T-helper 17 cell (primary cell): ENCODE data around the gene AFAP1. TPM values are rescaled to one million over a fixed set of nuclear protein-coding genes. Genes with fewer than 3 reads are reported as not detected.

Experiments
- ATAC-seq: fragments of 150-1000 bp; cut with Tn5 transposase; 2 replicates; pipeline ENCODE4 v1.10.0; 2021; ENCODE audit warnings: mild to moderate bottlenecking, moderate library complexity
- DNase-seq, 3 donors: peaks; one replicate each; pipeline versions ENCODE4 v3.0.0 to v3.0.0-alpha.2; 2020 to 2021
- H3K9me3 ChIP-seq: one replicate; pipeline ENCODE4 v1.7.0; 2013; ENCODE audit warnings: low read length, mild to moderate bottlenecking; ENCODE audit not compliant: control insufficient read depth, poor library complexity, severe bottlenecking
- H3K27ac Mint-ChIP-seq: one replicate; pipeline ENCODE4 v1.8.0; 2022; ENCODE audit warnings: mild to moderate bottlenecking, moderate library complexity, mixed read lengths
- H3K27me3 Mint-ChIP-seq: one replicate; pipeline ENCODE4 v1.8.0; 2022; ENCODE audit warnings: mixed read lengths
- H3K36me3 Mint-ChIP-seq: one replicate; pipeline ENCODE4 v1.8.0; 2022; ENCODE audit warnings: low read depth, mixed read lengths
- H3K4me1 Mint-ChIP-seq: one replicate; pipeline ENCODE4 v1.8.0; 2022; ENCODE audit warnings: mild to moderate bottlenecking, mixed read lengths
- H3K4me3 Mint-ChIP-seq: one replicate; pipeline ENCODE4 v1.8.0; 2022; ENCODE audit warnings: mild to moderate bottlenecking, moderate library complexity, mixed read lengths
- total RNA-seq, 4 donors: library from RNA in 2 of 4; stranded (reverse) in 2 of 4; gene quantifications; one replicate each; pipeline ENCODE4 v1.2.3 and lab custom pipeline; 2022 to 2026

Gene AFAP1
- total RNA-seq, 2 donors from 2014 or later = 17.6 to 26.7 TPM

DNA sequence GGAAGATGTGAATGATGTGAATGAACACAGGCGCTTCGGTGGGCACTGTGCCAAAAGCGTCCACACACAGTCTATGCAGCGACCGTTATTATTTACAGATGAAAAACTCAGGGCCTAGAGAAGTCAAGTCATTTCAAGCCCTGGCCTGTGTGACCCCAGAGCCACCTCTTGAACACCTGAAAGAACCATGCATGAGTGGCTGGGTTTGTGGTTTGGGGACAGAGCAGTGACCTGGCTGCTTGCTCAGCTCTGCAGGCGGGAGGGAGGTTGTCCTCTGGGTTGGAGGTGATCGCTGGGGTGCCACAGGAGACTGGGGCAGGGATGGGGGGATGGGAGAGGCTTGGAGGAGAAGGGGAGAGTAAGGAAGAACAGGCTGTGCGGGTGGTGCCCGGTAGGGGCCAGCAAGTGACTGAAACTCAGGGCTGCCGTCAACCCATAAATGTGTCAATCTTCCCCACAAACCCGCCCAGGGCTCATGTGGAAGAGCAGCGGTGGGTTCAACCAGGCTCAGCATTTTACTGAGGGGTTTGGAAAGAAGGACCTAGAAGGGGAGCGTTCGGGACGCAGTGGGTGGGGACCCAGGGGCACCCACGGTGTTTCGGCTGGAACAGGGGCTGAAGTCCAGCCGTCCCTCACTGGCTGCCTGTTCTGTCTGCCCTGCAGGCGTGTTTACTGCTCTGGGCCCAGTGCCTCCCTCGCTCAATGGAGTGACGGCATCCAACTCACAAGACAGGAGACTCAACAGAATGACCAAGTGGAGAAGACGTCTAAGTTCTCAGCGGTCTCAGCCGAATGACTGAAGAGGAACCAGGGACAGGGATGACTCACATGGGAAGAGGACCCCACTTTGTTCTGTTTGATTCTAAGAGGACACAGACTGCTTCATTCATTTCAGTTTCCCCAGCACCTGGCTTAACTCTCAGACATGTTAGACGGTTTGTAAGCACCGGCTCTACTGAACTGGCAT lies 167.8 kb downstream of the AFAP1 start:
- Mint-ChIP-seq H3K27me3 (no peaks in the 10 kb centered on the region), H3K36me3 (peaks cover 11% of the 10 kb centered on the region), H3K4me3 (no peak overlapping the region), H3K4me1 (peaks cover 19% of the 10 kb centered on the region), H3K27ac (peak overlapping the region; percentile 79)
- no peak for ATAC-seq
- no peaks in the 10 kb centered on the region for H3K9me3 ChIP-seq
- DNase-seq = no peak

DNA sequence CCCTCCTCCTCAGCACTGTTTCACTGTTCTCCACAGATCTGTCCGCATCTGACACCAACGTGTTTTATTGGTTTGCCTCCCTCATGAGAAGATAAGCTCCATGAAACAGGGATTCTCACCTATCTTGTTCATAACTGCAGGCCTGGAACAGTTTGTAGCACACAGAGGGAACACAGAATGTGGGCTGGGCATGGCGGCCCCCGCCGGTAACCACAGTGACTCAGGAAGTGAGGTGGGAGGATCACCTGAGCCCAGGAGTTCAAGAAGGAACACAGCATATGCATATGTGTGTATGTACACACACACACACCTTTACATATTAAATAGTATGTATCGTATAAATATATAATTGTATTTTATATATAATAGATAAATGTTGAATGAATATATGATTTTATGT lies 168.6 kb downstream of the AFAP1 start:
- no peak for DNase-seq
- Mint-ChIP-seq H3K27ac (peak overlapping the region; percentile 79), H3K4me1 (peaks cover 18% of the 10 kb centered on the region), H3K27me3 (no peaks in the 10 kb centered on the region), H3K36me3 (peaks cover 6% of the 10 kb centered on the region), H3K4me3 (peak overlapping the region; percentile 77)
- peak; percentile 91 for ATAC-seq
- no peaks in the 10 kb centered on the region for H3K9me3 ChIP-seq

DNA sequence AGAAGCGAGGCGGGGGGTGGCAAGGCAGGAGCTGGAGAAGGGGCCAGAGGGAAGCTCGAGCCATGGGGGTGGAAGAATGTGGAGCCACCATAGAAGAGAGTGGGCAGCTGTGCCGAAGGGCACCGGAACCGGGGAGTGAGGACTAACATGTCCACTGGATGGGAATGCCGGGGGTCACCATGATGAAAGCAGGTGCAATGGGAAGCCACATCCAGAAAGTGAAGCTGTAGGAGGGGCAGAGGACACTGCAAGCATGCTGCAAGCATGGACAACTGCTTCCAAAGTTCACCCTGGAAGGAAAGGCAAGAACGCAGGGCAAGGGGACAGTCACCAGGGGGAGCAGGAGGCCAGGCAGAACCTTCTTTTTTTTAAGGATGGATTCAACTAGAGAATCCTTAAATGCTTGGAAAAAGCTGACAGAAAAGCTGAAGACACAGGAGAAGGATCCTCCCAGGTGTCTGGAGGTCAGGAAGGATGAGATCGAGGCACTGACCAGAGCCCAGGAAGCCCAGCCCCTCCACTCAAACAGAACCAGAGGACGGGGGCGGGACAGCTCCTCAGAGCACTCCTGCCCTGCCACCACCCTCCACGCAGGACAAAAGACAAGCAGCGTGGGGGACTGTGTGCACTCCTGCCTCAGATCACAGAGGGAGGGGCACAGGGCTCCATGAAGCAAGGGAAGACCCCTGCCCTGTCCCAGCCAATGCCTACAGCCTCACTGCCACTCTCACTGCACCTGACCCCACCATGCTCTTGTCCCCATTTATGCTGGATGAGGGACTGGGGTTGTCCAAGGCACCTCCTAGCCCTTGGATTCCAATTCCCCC lies 169.2 kb downstream of the AFAP1 start:
- DNase-seq (no peak), ATAC-seq (no peak)
- Mint-ChIP-seq H3K27me3 (no peaks in the 10 kb centered on the region), H3K4me3 (peak overlapping the region; percentile 77), H3K27ac (peak overlapping the region; percentile 79), H3K4me1 (peaks cover 19% of the 10 kb centered on the region), H3K36me3 (peaks cover 6% of the 10 kb centered on the region)
- no peaks in the 10 kb centered on the region for H3K9me3 ChIP-seq

DNA sequence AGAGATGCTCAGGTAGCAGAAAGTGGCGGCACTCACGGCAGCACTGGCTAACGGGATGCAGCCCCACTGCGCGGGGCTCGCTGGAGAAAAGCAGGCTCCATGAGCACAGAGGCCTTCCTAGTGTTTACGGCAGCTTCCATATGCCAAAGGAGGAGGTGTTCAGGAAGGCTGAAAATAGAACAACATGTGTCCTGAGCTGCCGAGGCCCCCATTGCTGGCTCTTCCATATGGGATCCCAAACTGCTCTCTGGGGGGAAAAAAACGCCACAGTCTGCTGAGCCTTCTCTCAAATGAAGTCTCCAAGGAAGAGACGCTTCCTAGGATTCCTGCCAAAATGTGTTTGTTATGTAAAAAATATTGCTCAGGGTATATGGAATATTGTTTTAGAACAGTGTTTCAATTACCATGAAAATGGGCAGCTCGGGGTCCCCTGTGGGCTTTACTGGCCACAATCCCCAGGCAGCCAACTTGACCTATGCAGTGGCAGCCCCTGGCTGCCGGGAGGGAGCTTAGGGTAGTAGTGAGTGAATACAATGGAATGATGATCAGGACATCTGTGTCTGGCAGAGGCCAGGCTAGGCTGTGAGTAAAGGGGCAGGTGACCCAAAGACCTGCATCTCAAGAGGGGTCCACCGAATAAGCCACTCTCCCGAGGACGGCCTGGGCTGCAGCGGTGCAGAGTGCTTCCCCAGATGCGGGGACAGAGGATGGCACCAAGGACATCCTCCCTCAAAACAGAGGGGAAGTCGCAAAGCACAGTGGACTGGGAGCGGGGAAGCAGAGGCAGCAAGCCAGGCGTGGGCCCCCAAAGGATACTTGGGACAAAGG lies 170.1 kb downstream of the AFAP1 start:
- Mint-ChIP-seq H3K4me3 (peak overlapping the region; percentile 73), H3K27ac (no peak overlapping the region), H3K4me1 (peaks cover 20% of the 10 kb centered on the region), H3K36me3 (peaks cover 5% of the 10 kb centered on the region), H3K27me3 (no peaks in the 10 kb centered on the region)
- ATAC-seq = no peak
- no peaks in the 10 kb centered on the region for H3K9me3 ChIP-seq
- no peak for DNase-seq

DNA sequence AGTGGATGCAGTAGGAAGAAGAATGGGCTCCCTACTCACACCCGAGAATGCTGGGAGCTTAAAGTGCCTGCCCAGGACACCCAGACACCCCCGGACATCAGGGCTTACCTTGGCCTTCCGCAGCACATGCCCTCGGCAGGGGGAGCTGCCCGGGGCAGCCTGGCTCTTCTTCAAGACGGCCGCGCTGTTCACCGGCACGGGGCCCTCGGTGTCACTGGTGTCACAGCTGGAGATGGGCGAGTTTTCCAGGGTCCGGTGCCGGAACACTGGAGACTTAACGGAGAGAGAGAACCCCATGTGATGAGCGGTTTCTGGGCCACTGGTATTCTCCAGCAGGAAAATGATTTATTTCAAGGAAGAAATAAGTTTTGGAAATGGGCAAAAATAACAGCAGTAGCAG lies 170.9 kb downstream of the AFAP1 start:
- DNase-seq (no peak), ATAC-seq (no peak)
- H3K9me3 ChIP-seq = no peaks in the 10 kb centered on the region
- no peak overlapping the region for H3K27ac Mint-ChIP-seq
- H3K4me1 Mint-ChIP-seq = peaks cover 20% of the 10 kb centered on the region
- no peaks in the 10 kb centered on the region for H3K27me3 Mint-ChIP-seq
- no peak overlapping the region for H3K4me3 Mint-ChIP-seq
- H3K36me3 Mint-ChIP-seq = peaks cover 2% of the 10 kb centered on the region

DNA sequence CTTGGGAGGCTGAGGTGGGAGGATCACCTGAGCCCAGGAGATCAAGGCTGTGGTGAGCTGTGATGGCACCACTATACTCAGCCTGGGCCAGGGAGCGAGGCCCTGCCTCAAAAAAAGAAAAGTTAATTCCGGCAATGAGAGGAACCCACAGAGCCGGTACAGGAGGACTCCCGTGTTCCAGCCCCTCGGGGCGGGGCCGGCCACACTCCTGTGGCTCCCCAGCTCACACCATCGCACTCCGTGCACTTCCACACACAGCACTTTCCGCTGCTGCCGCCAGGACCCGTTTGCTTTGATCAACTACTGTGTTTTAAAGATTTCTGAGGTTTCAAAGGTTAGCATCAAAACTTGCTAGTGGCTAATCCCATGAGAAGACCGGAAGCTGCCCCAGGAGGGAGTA lies 171.7 kb downstream of the AFAP1 start:
- DNase-seq (no peak), ATAC-seq (no peak)
- H3K36me3 Mint-ChIP-seq = no peaks in the 10 kb centered on the region
- H3K4me3 Mint-ChIP-seq = no peak overlapping the region
- H3K4me1 Mint-ChIP-seq = peaks cover 20% of the 10 kb centered on the region
- no peaks in the 10 kb centered on the region for H3K27me3 Mint-ChIP-seq
- H3K9me3 ChIP-seq = no peaks in the 10 kb centered on the region
- H3K27ac Mint-ChIP-seq = no peak overlapping the region

DNA sequence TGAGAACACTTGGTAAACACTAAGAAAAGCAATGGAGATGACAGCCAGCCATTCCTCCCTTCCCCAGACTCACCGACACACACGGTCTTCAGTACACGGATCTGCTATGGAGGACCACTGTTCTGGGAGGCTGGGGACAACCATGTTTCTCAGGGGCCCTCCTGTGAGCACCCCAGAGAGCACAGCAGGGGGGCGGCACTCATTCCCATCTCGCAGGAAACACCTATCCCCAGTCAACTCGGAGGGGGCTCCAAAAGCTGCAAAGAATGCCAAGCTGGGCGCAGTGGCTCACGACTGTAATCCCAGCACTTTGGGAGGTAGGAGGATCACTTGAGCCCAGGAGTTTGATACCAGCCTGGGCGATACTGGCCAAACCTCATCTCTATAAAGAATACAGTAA lies 172.1 kb downstream of the AFAP1 start:
- DNase-seq (no peak), ATAC-seq (no peak)
- Mint-ChIP-seq H3K27me3 (no peaks in the 10 kb centered on the region), H3K36me3 (no peaks in the 10 kb centered on the region), H3K4me1 (peaks cover 20% of the 10 kb centered on the region), H3K4me3 (no peak overlapping the region), H3K27ac (no peak overlapping the region)
- no peaks in the 10 kb centered on the region for H3K9me3 ChIP-seq

DNA sequence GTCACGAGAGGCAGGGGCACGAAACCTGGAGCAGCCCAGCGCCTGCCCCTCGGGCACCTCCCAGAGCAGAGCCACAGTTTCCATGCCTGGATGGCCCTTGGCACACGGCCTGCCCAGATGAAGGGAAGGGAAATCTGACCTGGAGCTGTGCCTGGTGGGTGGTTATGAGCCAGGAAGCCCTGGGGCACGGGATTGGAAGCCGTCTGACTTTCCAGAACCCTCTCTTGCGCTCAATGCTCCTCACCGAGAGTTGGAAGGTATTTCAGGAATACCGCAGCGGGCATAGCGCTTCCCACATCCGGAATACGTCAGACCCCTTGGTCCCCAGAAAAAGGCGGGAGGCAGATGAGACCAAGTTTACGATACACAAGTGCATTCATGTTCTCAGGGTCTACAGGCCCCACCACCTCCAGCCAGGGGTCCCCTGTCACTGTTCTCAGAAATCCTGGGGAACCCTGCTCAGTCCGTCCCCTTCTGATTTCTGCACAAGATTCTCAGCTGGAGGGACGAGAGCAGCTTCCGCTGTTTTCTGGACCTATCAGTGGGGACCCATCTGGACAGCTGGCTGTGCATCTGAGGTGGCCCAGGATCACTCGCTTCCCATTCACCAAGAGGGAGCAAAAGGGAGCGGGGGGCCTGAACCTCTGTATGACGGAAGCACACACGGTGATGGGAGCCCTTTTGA lies 172.9 kb downstream of the AFAP1 start:
- H3K36me3 Mint-ChIP-seq = no peaks in the 10 kb centered on the region
- no peaks in the 10 kb centered on the region for H3K9me3 ChIP-seq
- ATAC-seq = no peak
- no peak for DNase-seq
- no peaks in the 10 kb centered on the region for H3K27me3 Mint-ChIP-seq
- H3K27ac Mint-ChIP-seq = no peak overlapping the region
- no peak overlapping the region for H3K4me3 Mint-ChIP-seq
- peaks cover 18% of the 10 kb centered on the region for H3K4me1 Mint-ChIP-seq

DNA sequence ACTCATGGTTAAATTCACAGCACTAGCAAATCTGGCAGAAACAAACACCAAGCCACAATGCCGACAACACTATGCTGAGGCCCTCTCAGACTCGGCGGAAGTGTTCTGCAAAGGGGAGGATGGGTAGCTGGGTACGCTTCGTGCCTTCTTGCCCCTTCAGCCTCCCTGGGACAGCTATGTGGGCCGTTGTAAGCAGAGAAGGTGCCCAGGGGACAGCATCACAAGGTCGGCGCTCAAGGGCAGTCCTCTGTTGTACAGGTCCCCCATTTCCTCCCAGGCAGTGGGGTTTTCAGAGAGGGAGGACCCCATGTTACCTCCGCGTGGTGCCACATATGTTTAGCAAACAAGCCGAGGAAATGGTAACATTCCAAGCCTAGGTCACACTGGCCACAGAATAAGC lies 173.6 kb downstream of the AFAP1 start:
- H3K27me3 Mint-ChIP-seq = no peaks in the 10 kb centered on the region

DNA sequence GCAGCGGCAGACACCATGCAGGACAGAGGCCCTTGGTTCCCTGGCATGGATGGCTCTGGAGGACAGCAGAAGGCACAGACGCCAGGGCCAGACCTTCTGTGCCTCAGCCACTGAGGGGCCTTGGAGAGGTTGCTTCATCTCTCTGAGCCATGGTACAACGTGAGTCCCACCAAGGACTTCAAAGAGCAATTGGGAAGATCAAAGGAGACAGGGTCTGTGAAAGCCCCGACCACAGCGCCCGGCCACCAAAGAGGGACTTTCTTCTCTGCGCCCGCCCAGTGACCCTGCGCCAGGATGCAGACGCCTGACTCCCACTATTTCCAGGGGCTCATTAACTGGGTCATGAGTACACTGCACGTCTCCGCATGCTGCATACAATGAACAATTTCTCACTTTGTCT lies 174.0 kb downstream of the AFAP1 start:
- H3K27me3 Mint-ChIP-seq = no peaks in the 10 kb centered on the region
- no peaks in the 10 kb centered on the region for H3K9me3 ChIP-seq
- DNase-seq (no peak), ATAC-seq (no peak)
- H3K36me3 Mint-ChIP-seq = no peaks in the 10 kb centered on the region
- H3K4me1 Mint-ChIP-seq = peaks cover 8% of the 10 kb centered on the region
- peak overlapping the region; percentile 62 for H3K27ac Mint-ChIP-seq
- no peak overlapping the region for H3K4me3 Mint-ChIP-seq

More for the DNA sequence above, 173.6 kb downstream of the AFAP1 start:
- no peak overlapping the region for H3K4me3 Mint-ChIP-seq
- peaks cover 11% of the 10 kb centered on the region for H3K4me1 Mint-ChIP-seq
- H3K27ac Mint-ChIP-seq = peak overlapping the region; percentile 62
- no peaks in the 10 kb centered on the region for H3K9me3 ChIP-seq
- no peak for DNase-seq
- H3K36me3 Mint-ChIP-seq = no peaks in the 10 kb centered on the region
- ATAC-seq = no peak

DNA sequence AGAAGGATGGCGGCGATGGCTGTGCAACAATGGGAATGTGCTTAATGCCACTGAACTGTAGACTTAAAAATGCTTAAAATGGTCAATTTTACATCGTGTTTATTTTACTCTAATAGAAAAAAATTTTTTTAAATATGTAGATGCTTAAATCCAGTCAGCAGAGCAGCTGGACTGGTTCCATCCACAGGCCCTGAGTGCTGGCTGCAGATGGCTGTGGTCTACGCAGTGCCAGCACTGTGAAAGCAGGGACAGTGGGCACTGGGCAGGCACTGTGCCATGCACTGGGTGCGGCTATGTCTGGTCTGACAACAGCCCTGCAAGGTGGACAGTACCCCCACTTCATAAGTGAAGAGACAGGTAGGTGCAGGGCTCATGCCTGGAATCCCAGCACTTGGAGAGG lies 175.2 kb downstream of the AFAP1 start:
- ATAC-seq (no peak), DNase-seq (no peak)
- H3K9me3 ChIP-seq = no peaks in the 10 kb centered on the region
- peaks cover 4% of the 10 kb centered on the region for H3K4me1 Mint-ChIP-seq
- peak overlapping the region; percentile 79 for H3K27ac Mint-ChIP-seq
- H3K4me3 Mint-ChIP-seq = no peak overlapping the region
- no peaks in the 10 kb centered on the region for H3K27me3 Mint-ChIP-seq
- H3K36me3 Mint-ChIP-seq = no peaks in the 10 kb centered on the region

DNA sequence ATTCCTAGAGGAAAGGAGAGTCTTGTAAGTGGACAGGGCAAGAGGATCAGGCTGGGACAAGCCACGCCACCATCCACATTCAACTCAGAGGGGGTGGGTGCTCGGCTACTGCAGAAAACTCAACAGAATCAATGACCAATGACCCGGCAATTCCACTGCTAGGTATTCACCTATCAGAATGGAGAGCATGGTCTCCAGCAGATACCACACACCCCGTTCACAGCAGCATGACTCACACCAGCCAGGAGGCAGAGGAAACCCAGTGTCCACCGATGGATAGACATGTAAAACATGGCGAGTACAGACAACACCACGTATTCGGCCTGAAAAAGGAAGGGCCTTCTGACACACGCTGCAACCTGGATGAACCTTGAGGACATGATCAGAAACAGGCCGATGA lies 175.9 kb downstream of the AFAP1 start:
- Mint-ChIP-seq H3K4me1 (peaks cover 8% of the 10 kb centered on the region), H3K27ac (peak overlapping the region; percentile 79), H3K36me3 (no peaks in the 10 kb centered on the region), H3K4me3 (no peak overlapping the region), H3K27me3 (no peaks in the 10 kb centered on the region)
- DNase-seq (no peak), ATAC-seq (no peak)
- H3K9me3 ChIP-seq = no peaks in the 10 kb centered on the region
